Adrenal gland (tissue), 12 donors: Measurements from ENCODE around the gene BPIFB1. TPM values are rescaled to one million over a fixed set of nuclear protein-coding genes. Genes with fewer than 3 reads are reported as not detected.

Experiments
- DNase-seq, 7 donors: peaks; one replicate each; pipeline ENCODE4 v3.0.0-alpha.2; 2019 to 2020
- H3K27ac ChIP-seq, 5 donors: fragments of 200-600 bp; sonication (generic) in 4 of 5; 1 replicate in 3 of 5; 2 replicates in 2 of 5; pipeline versions ENCODE4 v1.5.1 to v1.8.0; 2016 to 2020; ENCODE audit warnings: mild to moderate bottlenecking in 1 of 5
- H3K27me3 ChIP-seq: fragments of 200-600 bp; 2 replicates; pipeline ENCODE4 v1.8.0; 2021
- H3K36me3 ChIP-seq, 2 donors: fragments of 200-600 bp; replicated peaks in 1 of 2; 1 replicate in 1 of 2; 2 replicates in 1 of 2; pipeline versions ENCODE4 v1.5.1 to v1.8.0; 2018 to 2022
- H3K4me1 ChIP-seq, 2 donors: fragments of 200-600 bp; replicated peaks in 1 of 2; 1 replicate in 1 of 2; 2 replicates in 1 of 2; pipeline versions ENCODE4 v1.5.1 to v1.8.0; 2018 to 2021
- H3K4me3 ChIP-seq, 4 donors: fragments of 200-600 bp; sonication (generic) in 3 of 4; one replicate each; pipeline ENCODE4 v1.5.1; 2016 to 2018
- H3K9me3 ChIP-seq, 3 donors: fragments of 200-600 bp; sonication (generic) in 1 of 3; replicated peaks in 1 of 3; 1 replicate in 2 of 3; 2 replicates in 1 of 3; pipeline versions ENCODE4 v1.5.1 to v1.8.0; 2016 to 2021
- CTCF ChIP-seq, 6 experiments: fragments of 450-650 bp in 4 of 6; fragments of 200-600 bp in 2 of 6; sonication (generic) in 1 of 6; IDR thresholded peaks; 1 replicate in 5 of 6; 2 replicates in 1 of 6; pipeline versions ENCODE4 v1.5.1 to v1.8.0; 2016 to 2021; ENCODE audit warnings: antibody characterized with exemption in 6 of 6, mild to moderate bottlenecking in 2 of 6, moderate library complexity in 1 of 6
- POLR2A ChIP-seq, 2 donors: fragments of 450-650 bp; IDR thresholded peaks; one replicate each; pipeline ENCODE4 v1.6.1; 2017; ENCODE audit warnings: antibody characterized with exemption in 2 of 2, mild to moderate bottlenecking in 2 of 2, moderate library complexity in 1 of 2
- WGBS, 4 donors: extraction: QIAGEN DNeasy Blood & Tissue Kit in 2 of 4; methylation state at CpG; one replicate each; pipeline versions ENCODE4 v1.1.5 to v1.1.7; 2013 to 2017; 5-methylcytosine and 5-hydroxymethylcytosine counted together
- intact Hi-C, 2 donors: fragments of 100-400 bp; cut with DNase I; formaldehyde crosslinking; loops; one replicate each; pipeline versions ENCODE4 v1.14.1 to v1.15.0; 2022 to 2023
- polyA plus RNA-seq, 3 donors: library from polyadenylated mRNA; stranded (reverse); fragments of 200-250 nt in 2 of 3; fragments of 350-450 nt in 1 of 3; fragmentation: Illumina TruSeq in 1 of 3; extraction: RNeasy Lipid Tissue Mini Kit (QIAGEN cat#74804) in 1 of 3; gene quantifications; one replicate each; pipeline ENCODE4 v1.2.3, GENCODE V29; 2013 to 2014
- total RNA-seq, 9 donors: library from RNA; depleted of rRNA in 4 of 9; stranded (reverse); fragments of >200 nt in 4 of 9; fragments of 120-200 nt in 1 of 9; fragmentation: NEBNext Ultra II Directional in 1 of 9; extraction: Animal tissue kit (Norgen Biotek cat#: 25700) in 1 of 9; gene quantifications; one replicate each; pipeline versions ENCODE4 v1.1.0 to v1.2.4, GENCODE V29; 2013 to 2023
- donor health status: healthy with polysubstance abuse.
- donor health status: Bipolar disorder and iron deficiency.
- donor health status: DM: yes; HTN: yes; CAD: no.
- donor health status: DM: no; HTN: no; CAD: no.
- donor health status: DM: no; HTN: no; CAD: no.
- donor health status: DM: yes; HTN: yes; CAD: no.

Gene BPIFB1
- total and polyA plus RNA-seq, 12 donors = 0.07 to 0.25 (median 0.23) TPM; not detected in 9

GRCh38 chr20:33282196-33282934, 649 bp upstream of the BPIFB1 start:
- WGBS, 4 donors = 89 to 100% (median 90%) methylated on average over 1 to 8 of the region's 8 CpGs

GRCh38 chr20:33284284-33284683, 1.3 kb downstream of the BPIFB1 start:
- Histone ChIP-seq H3K27me3 (no peaks in the 10 kb centered on the region), H3K9me3 (no peaks in the 10 kb centered on the region), H3K4me1 (no peaks in the 10 kb centered on the region), H3K27ac (no peak overlapping the region), H3K36me3 (no peaks in the 10 kb centered on the region), H3K4me3 (no peak overlapping the region)
- DNase-seq = no peak
- TF ChIP-seq CTCF (IDR thresholded peaks at IDR 0.05) (no peak), POLR2A (IDR thresholded peaks at IDR 0.05) (no peak)
- 71 to 81% (median 77%) methylated on average over 3 to 4 of the region's 4 CpGs for WGBS, 4 donors
- intact Hi-C loops = no loop called here

More at GRCh38 chr20:33282196-33282934, 649 bp upstream of the BPIFB1 start:
- H3K9me3 ChIP-seq = no peaks in the 10 kb centered on the region
- H3K27ac ChIP-seq = no peak overlapping the region
- no peaks in the 10 kb centered on the region for H3K4me1 ChIP-seq
- TF ChIP-seq CTCF (IDR thresholded peaks at IDR 0.05) = no peak
- TF ChIP-seq POLR2A (IDR thresholded peaks at IDR 0.05) = no peak
- no peaks in the 10 kb centered on the region for H3K27me3 ChIP-seq
- DNase-seq = no peak
- no peak overlapping the region for H3K4me3 ChIP-seq
- intact Hi-C loops = no loop called here
- no peaks in the 10 kb centered on the region for H3K36me3 ChIP-seq

- Histone ChIP-seq H3K4me1 (no peaks in the 10 kb centered on the region), H3K36me3 (no peaks in the 10 kb centered on the region), H3K27me3 (no peaks in the 10 kb centered on the region), H3K9me3 (no peaks in the 10 kb centered on the region), H3K4me3 (no peak overlapping the region), H3K27ac (no peak overlapping the region)
- intact Hi-C loops = no loop called here
- TF ChIP-seq CTCF (IDR thresholded peaks at IDR 0.05) = no peak
- no peak for TF ChIP-seq POLR2A (IDR thresholded peaks at IDR 0.05)
- no peak for DNase-seq
- WGBS, 4 donors = 68 to 80% (median 73%) methylated on average over 2 of the region's 2 CpGs
Observed at GRCh38 chr20:33284937-33285336, 1.9 kb downstream of the BPIFB1 start.

GRCh38 chr20:33285861-33286495, 3.0 kb downstream of the BPIFB1 start:
- no peaks in the 10 kb centered on the region for H3K27me3 ChIP-seq
- WGBS, 4 donors = 64 to 74% (median 71%) methylated on average over 8 to 10 of the region's 10 CpGs

More at GRCh38 chr20:33285861-33286495, 3.0 kb downstream of the BPIFB1 start:
- Histone ChIP-seq H3K36me3 (no peaks in the 10 kb centered on the region), H3K4me1 (no peaks in the 10 kb centered on the region), H3K9me3 (no peaks in the 10 kb centered on the region), H3K27ac (no peak overlapping the region), H3K4me3 (no peak overlapping the region)
- DNase-seq = no peak
- no peak for TF ChIP-seq CTCF (IDR thresholded peaks at IDR 0.05)
- no peak for TF ChIP-seq POLR2A (IDR thresholded peaks at IDR 0.05)
- intact Hi-C loops = no loop called here
